ENCODE results near the gene SCN2B. TPM values are rescaled to one million over a fixed set of nuclear protein-coding genes. Genes with fewer than 3 reads are reported as not detected.

SCN2B gene
- total RNA-seq, 1 experiment from 2014 or later, result not detected

DNA sequence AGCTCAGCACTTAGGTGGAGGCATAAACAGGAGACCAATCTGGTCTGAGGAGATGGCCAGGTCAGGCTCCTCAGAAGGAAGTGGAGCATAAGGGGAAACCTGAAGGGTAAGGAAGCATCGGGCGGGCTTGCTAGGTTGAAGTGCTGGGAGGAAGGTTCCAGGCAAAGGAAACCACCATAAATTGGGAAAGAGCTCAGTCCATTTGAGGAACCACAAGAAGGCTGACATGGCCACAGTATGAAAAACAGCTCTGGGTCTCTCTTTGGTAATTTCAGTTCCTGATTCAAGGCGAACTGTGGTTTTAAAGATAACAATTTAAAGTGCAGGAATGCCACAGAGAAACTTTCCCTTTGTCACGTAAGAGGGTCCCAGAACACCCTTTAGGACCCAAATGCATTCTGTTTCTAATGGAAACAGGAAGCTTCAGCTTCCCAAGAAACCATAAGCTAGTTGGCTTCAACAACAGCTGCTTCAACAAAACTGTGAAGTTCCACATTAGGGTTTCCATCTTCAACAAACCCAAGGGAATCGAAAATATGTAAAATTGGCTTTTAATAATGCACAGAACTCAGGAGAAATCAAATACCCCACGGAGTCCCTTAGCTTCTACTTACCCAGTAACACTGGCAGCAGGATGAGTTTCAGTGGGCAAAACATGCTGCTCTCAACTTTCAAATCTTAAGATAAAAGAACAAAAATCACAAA, 37.9 kb upstream of the SCN2B start:
- ChIA-PET CTCF (no interaction called here), POLR2A (ENCODE audit: low non-redundant PET) (no interaction called here)
- Histone ChIP-seq H3K27ac (ENCODE audit: low read depth, low read length, poor library complexity, severe bottlenecking) (no peak overlapping the region), H3K4me3 (ENCODE audit: low read depth, low read length, poor library complexity, severe bottlenecking) (no peak overlapping the region), H3K27me3 (replicated peaks; ENCODE audit: insufficient read depth, low read depth, low read length, poor library complexity) (peaks cover 62% of the 10 kb centered on the region), H3K4me1 (ENCODE audit: insufficient read depth, low read length, poor library complexity, severe bottlenecking) (no peaks in the 10 kb centered on the region), H3K9me3 (ENCODE audit: low read depth, low read length, poor library complexity, severe bottlenecking) (no peaks in the 10 kb centered on the region), H3K36me3 (ENCODE audit: insufficient read depth, low read length, poor library complexity, severe bottlenecking) (no peaks in the 10 kb centered on the region)
- DNase-seq (ENCODE audit: low spot score), result no peak
- intact Hi-C loops (cut with micrococcal nuclease; ENCODE audit: unreplicated experiment), result no loop called here
- TF ChIP-seq, protein P1, sequence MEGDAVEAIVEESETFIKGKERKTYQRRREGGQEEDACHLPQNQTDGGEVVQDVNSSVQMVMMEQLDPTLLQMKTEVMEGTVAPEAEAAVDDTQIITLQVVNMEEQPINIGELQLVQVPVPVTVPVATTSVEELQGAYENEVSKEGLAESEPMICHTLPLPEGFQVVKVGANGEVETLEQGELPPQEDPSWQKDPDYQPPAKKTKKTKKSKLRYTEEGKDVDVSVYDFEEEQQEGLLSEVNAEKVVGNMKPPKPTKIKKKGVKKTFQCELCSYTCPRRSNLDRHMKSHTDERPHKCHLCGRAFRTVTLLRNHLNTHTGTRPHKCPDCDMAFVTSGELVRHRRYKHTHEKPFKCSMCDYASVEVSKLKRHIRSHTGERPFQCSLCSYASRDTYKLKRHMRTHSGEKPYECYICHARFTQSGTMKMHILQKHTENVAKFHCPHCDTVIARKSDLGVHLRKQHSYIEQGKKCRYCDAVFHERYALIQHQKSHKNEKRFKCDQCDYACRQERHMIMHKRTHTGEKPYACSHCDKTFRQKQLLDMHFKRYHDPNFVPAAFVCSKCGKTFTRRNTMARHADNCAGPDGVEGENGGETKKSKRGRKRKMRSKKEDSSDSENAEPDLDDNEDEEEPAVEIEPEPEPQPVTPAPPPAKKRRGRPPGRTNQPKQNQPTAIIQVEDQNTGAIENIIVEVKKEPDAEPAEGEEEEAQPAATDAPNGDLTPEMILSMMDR (conservative IDR thresholded peaks at IDR 0.05; ENCODE audit: low read depth, low read length), result no peak
- no peak for TF ChIP-seq EZH2 (IDR thresholded peaks at IDR 0.05; ENCODE audit: borderline replicate concordance, low read depth, low read length, poor library complexity, severe bottlenecking)
- no TSS peak for BruUV-seq (replicated peaks)

DNA sequence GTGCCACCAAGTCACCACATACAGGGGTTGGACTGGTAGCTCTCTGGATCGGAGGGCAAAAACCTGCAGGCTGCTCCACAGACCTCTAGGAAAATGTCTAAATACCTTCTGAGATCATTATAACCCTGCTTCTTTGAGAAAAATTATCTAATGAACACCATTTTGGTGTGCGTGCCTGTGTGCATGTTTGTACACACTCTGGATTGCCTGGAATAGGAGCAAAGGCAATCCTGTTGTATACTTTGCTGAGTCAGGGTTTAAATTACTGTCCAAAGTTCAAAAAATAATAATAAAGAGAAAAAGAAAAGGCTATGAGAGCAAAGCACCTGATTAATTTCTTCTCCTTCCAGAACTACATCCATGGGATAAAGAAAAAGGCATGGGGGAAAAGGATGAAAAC, 37.3 kb upstream of the SCN2B start:
- intact Hi-C loops (cut with micrococcal nuclease; ENCODE audit: unreplicated experiment), result no loop called here
- no peaks in the 10 kb centered on the region for H3K9me3 ChIP-seq (ENCODE audit: low read depth, low read length, poor library complexity, severe bottlenecking)
- no peaks in the 10 kb centered on the region for H3K4me1 ChIP-seq (ENCODE audit: insufficient read depth, low read length, poor library complexity, severe bottlenecking)
- TF ChIP-seq, protein P1 (conservative IDR thresholded peaks at IDR 0.05; ENCODE audit: low read depth, low read length), result no peak
- no peak for TF ChIP-seq EZH2 (IDR thresholded peaks at IDR 0.05; ENCODE audit: borderline replicate concordance, low read depth, low read length, poor library complexity, severe bottlenecking)
- no peak overlapping the region for H3K27ac ChIP-seq (ENCODE audit: low read depth, low read length, poor library complexity, severe bottlenecking)
- CTCF ChIA-PET, result no interaction called here
- BruUV-seq (replicated peaks), result no TSS peak
- DNase-seq (ENCODE audit: low spot score), result no peak
- no peak overlapping the region for H3K4me3 ChIP-seq (ENCODE audit: low read depth, low read length, poor library complexity, severe bottlenecking)
- POLR2A ChIA-PET (ENCODE audit: low non-redundant PET), result no interaction called here
- H3K36me3 ChIP-seq (ENCODE audit: insufficient read depth, low read length, poor library complexity, severe bottlenecking), result no peaks in the 10 kb centered on the region
- peaks cover 66% of the 10 kb centered on the region for H3K27me3 ChIP-seq (replicated peaks; ENCODE audit: insufficient read depth, low read depth, low read length, poor library complexity)

DNA sequence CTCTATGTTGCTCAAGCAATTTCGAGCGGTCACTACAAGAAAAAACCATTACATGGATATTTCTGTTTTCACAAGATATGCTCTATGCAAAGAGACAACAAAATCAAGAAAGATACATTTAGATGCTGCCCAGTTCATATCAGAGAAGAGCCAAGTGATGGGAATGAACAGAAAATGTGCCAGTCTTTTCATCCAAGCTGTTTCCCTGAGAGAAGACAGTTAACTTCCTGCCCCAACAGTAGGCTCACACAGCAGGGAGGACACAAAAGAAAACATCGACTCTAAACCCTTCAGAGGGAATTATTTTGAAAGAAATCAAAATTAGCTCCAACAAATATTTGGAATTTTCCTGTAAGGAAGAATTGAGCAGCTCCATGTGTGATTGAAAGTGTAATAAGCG, 36.8 kb upstream of the SCN2B start:
- Histone ChIP-seq H3K4me1 (ENCODE audit: insufficient read depth, low read length, poor library complexity, severe bottlenecking) (no peaks in the 10 kb centered on the region), H3K27ac (ENCODE audit: low read depth, low read length, poor library complexity, severe bottlenecking) (no peak overlapping the region), H3K27me3 (replicated peaks; ENCODE audit: insufficient read depth, low read depth, low read length, poor library complexity) (peaks cover 66% of the 10 kb centered on the region), H3K36me3 (ENCODE audit: insufficient read depth, low read length, poor library complexity, severe bottlenecking) (no peaks in the 10 kb centered on the region), H3K4me3 (ENCODE audit: low read depth, low read length, poor library complexity, severe bottlenecking) (no peak overlapping the region), H3K9me3 (ENCODE audit: low read depth, low read length, poor library complexity, severe bottlenecking) (no peaks in the 10 kb centered on the region)
- BruUV-seq (replicated peaks), result no TSS peak
- no peak for DNase-seq (ENCODE audit: low spot score)
- intact Hi-C loops (cut with micrococcal nuclease; ENCODE audit: unreplicated experiment), result no loop called here
- ChIA-PET CTCF (no interaction called here), POLR2A (ENCODE audit: low non-redundant PET) (no interaction called here)
- TF ChIP-seq, protein P1 (conservative IDR thresholded peaks at IDR 0.05; ENCODE audit: low read depth, low read length), result no peak
- no peak for TF ChIP-seq EZH2 (IDR thresholded peaks at IDR 0.05; ENCODE audit: borderline replicate concordance, low read depth, low read length, poor library complexity, severe bottlenecking)

All from A673 (cell line).